Stimulated activated CD4-positive, alpha-beta T cell treated with anti-CD3 and anti-CD28 coated beads, Interleukin-12 subunit alpha, Interleukin-12 subunit beta, amount 100 ng/mL, for 24 hours (primary cell): ENCODE measurements around the gene MARS1.

ENCODE experiments used
- DNase-seq, 2 experiments: peaks; one replicate each; pipeline ENCODE4 v3.0.0-alpha.2; 2020; ENCODE audit warnings: low read depth in 2 of 2

Gene MARS1

GRCh38 chr12:57456737-57457490 is 31.0 kb upstream of the MARS1 start:
- DNase-seq: no peak

- no peak for DNase-seq
Observed at GRCh38 chr12:57458665-57459054, 29.2 kb upstream of the MARS1 start.

GRCh38 chr12:57459055-57459749 is 28.7 kb upstream of the MARS1 start:
- DNase-seq: peak; percentile 83 to 98

- DNase-seq: no peak
Observed at GRCh38 chr12:57459750-57460467, 28.0 kb upstream of the MARS1 start, which contains the start of gene GLI1. Gene GLI1 (plus strand): TSS chr12:57459785. CDS start chr12:57463692, 3,907 bp downstream.

- no peak for DNase-seq
Observed at GRCh38 chr12:57460468-57460784, 27.4 kb upstream of the MARS1 start.

- DNase-seq: no peak
Observed at GRCh38 chr12:57460841-57461275, 27.0 kb upstream of the MARS1 start.

GRCh38 chr12:57461276-57461916 is 26.5 kb upstream of the MARS1 start:
- DNase-seq: no peak

GRCh38 chr12:57461917-57462250 is 26.0 kb upstream of the MARS1 start:
- DNase-seq: no peak

- peak; percentile 75 to 89 for DNase-seq
Observed at GRCh38 chr12:57462251-57462911, 25.5 kb upstream of the MARS1 start.

- no peak for DNase-seq
Observed at GRCh38 chr12:57462912-57463253, 25.0 kb upstream of the MARS1 start.

- no peak for DNase-seq
Observed at GRCh38 chr12:57464569-57464968, 23.3 kb upstream of the MARS1 start.

- DNase-seq: no peak
Observed at GRCh38 chr12:57465030-57465746, 22.7 kb upstream of the MARS1 start.

- DNase-seq: no peak
Observed at GRCh38 chr12:57465747-57466505, 21.9 kb upstream of the MARS1 start.

- DNase-seq: no peak
Observed at GRCh38 chr12:57467212-57467874, 20.5 kb upstream of the MARS1 start.

- no peak for DNase-seq
Observed at GRCh38 chr12:57467915-57468314, 20.0 kb upstream of the MARS1 start.

- DNase-seq: no peak
Observed at GRCh38 chr12:57469296-57470164, 18.3 kb upstream of the MARS1 start.

- DNase-seq: no peak
Observed at GRCh38 chr12:57470286-57470969, 17.4 kb upstream of the MARS1 start.

GRCh38 chr12:57470970-57471656 is 16.8 kb upstream of the MARS1 start:
- no peak for DNase-seq
